K562 (cell line): ENCODE data around the gene SGMS1. TPM values are rescaled to one million over a fixed set of nuclear protein-coding genes. Genes with fewer than 3 reads are reported as not detected.

Source experiments
- BCOR ChIP-seq: fragments of 450-650 bp; IDR thresholded peaks from 2 replicates; pipeline ENCODE4 v1.6.1; 2016
- CC2D1A ChIP-seq: fragments of 450-650 bp; IDR thresholded peaks from 2 replicates; pipeline ENCODE4 v1.6.1; 2017; ENCODE audit warnings: mild to moderate bottlenecking
- DACH1 ChIP-seq: fragments of 450-650 bp; IDR thresholded peaks from 2 replicates; pipeline ENCODE4 v1.6.1; 2018; ENCODE audit not compliant: partially characterized antibody
- MTA2 ChIP-seq: fragments of 450-650 bp; IDR thresholded peaks from 2 replicates; pipeline ENCODE4 v1.6.1; 2016; ENCODE audit warnings: low read depth
- POLR2AphosphoS2 ChIP-seq: IDR thresholded peaks from 2 replicates; pipeline ENCODE4 v1.6.1; 2012; ENCODE audit warnings: low read length, improper control_type of control experiment
- POLR3A ChIP-seq: IDR thresholded peaks from 2 replicates; pipeline ENCODE4 v1.6.1; 2011; ENCODE audit warnings: borderline replicate concordance, mild to moderate bottlenecking, moderate library complexity; ENCODE audit not compliant: insufficient read length, insufficient read depth; ENCODE audit errors: extremely low read depth
- RFX7 ChIP-seq: fragments of 250-450 bp; sonication (Bioruptor Pico); IDR thresholded peaks from 2 replicates; pipeline ENCODE4 v1.5.1; 2021; ENCODE audit warnings: mild to moderate bottlenecking
- THRA ChIP-seq: fragments of 450-650 bp; IDR thresholded peaks from 2 replicates; pipeline ENCODE4 v1.6.1; 2017; ENCODE audit warnings: mild to moderate bottlenecking, moderate library complexity
- ZBTB17 ChIP-seq: fragments of 450-650 bp; formaldehyde crosslinking; IDR thresholded peaks from 2 replicates; pipeline ENCODE4 v1.4.0; 2020; ENCODE audit warnings: mild to moderate bottlenecking
- ZBTB8A ChIP-seq: fragments of 450-650 bp; IDR thresholded peaks from 2 replicates; pipeline ENCODE4 v1.6.1; 2018; ENCODE audit warnings: mild to moderate bottlenecking, moderate library complexity; ENCODE audit not compliant: partially characterized antibody
- ZC3H8 ChIP-seq: fragments of 450-650 bp; IDR thresholded peaks from 2 replicates; pipeline ENCODE4 v1.6.1; 2017
- ZNF121 ChIP-seq: sonication (generic); formaldehyde crosslinking; conservative IDR thresholded peaks from 2 replicates; pipeline ENCODE4 v1.8.0; 2022; ENCODE audit warnings: missing genetic modification reagents
- ZNF592 ChIP-seq: fragments of 450-650 bp; IDR thresholded peaks from 2 replicates; pipeline ENCODE4 v1.6.1; 2017; ENCODE audit warnings: antibody characterized with exemption, mild to moderate bottlenecking
- polyA plus RNA-seq, 8 experiments: library from polyadenylated mRNA; depleted of rRNA in 4 of 8; stranded (reverse) in 5 of 8; unstranded in 3 of 8; fragments of >200 nt; fragmentation: Nextera tagmentation in 2 of 8; fragmentation: Illumina TruSeq in 1 of 8; extraction: Ambion mirVana in 2 of 8; extraction: Trizol in 1 of 8; gene quantifications; 2 replicates each; pipeline versions ENCODE4 v1.2.1 to v1.2.3, GENCODE V29; 2011 to 2014; ENCODE audit warnings: inconsistent platforms in 1 of 8, missing spikeins in 1 of 8
- total RNA-seq, 7 experiments: library from RNA; depleted of rRNA in 6 of 7; stranded (reverse); fragments of >200 nt in 6 of 7; fragmentation: Illumina TruSeq in 2 of 7; extraction: Trizol in 2 of 7; gene quantifications; 2 replicates each; pipeline versions ENCODE4 v1.2.1 to v1.2.3, GENCODE V29; 2011 to 2021; ENCODE audit warnings: low replicate concordance in 1 of 7
- TF ChIP-seq, protein P1 (sequence below): fragments of 450-650 bp; conservative IDR thresholded peaks from 2 replicates; pipeline ENCODE4 v1.6.1; 2016; ENCODE audit warnings: missing genetic modification characterization, low read depth, mild to moderate bottlenecking, control low read depth, missing compliant biosample characterization
- TF ChIP-seq, protein P2 (sequence below): fragments of 250-450 bp; sonication (Bioruptor Pico); IDR thresholded peaks from 2 replicates; pipeline ENCODE4 v1.4.0; 2020

SGMS1 gene
- total and polyA plus RNA-seq, 9 of the 15 experiments (the other 6 are each of a cell fraction or from before 2014, with no cell fraction given): 22.6 to 232 (median 82.2) TPM

DNA sequence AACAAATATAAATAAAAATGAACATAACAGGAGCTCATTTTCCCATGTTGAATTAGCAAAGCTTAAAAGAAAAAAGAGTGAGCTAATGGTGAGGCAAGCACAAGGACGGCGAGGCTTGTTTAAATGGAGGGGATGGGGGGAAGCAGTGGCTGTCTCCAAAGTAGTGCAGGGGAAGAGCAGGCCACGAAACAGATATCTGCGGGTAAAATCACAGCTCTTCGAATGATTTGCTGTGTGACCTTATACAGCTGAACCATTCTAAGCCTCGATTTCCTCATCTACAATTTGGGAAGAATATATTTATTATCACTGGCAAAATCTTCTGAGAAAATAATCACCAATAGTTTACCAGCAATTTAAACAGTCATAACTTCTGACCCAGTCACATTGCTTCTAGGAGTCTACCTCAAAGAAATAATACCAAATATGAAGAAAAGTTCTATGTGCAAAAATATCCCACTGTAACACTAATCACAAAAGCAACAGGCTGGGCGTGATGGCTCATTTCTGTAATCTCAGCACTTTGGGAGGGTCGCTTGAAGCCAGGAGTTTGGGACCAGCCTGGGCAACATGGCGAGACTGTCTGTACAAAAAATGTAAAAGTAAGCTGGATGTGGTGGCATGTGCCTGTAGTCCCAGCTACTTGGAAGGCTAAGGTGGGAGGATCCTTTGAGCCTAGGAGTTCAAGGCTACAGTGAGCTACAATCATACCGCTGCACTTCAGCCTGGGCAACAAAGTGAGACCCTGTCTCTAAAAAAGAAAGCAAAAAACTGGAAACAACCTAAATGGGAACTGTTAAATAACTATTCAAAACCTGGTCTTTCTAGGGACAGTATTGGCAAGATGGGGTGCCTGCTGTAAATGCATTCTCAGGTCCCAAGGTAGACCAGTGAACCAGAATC, 309.3 kb downstream of the SGMS1 start (continued):
- TF ChIP-seq THRA: no peak
- TF ChIP-seq DACH1: no peak
- no peak for TF ChIP-seq ZBTB8A
- TF ChIP-seq, protein P1, sequence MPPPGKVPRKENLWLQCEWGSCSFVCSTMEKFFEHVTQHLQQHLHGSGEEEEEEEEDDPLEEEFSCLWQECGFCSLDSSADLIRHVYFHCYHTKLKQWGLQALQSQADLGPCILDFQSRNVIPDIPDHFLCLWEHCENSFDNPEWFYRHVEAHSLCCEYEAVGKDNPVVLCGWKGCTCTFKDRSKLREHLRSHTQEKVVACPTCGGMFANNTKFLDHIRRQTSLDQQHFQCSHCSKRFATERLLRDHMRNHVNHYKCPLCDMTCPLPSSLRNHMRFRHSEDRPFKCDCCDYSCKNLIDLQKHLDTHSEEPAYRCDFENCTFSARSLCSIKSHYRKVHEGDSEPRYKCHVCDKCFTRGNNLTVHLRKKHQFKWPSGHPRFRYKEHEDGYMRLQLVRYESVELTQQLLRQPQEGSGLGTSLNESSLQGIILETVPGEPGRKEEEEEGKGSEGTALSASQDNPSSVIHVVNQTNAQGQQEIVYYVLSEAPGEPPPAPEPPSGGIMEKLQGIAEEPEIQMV (tag): no peak
- no peak for TF ChIP-seq MTA2
- 0 out of 2 replicates have a peak, but pooled peaks have one; percentile 12 for TF ChIP-seq RFX7 (CRISPR knock-in tag)
- no peak for TF ChIP-seq ZBTB17
- TF ChIP-seq, protein P2, sequence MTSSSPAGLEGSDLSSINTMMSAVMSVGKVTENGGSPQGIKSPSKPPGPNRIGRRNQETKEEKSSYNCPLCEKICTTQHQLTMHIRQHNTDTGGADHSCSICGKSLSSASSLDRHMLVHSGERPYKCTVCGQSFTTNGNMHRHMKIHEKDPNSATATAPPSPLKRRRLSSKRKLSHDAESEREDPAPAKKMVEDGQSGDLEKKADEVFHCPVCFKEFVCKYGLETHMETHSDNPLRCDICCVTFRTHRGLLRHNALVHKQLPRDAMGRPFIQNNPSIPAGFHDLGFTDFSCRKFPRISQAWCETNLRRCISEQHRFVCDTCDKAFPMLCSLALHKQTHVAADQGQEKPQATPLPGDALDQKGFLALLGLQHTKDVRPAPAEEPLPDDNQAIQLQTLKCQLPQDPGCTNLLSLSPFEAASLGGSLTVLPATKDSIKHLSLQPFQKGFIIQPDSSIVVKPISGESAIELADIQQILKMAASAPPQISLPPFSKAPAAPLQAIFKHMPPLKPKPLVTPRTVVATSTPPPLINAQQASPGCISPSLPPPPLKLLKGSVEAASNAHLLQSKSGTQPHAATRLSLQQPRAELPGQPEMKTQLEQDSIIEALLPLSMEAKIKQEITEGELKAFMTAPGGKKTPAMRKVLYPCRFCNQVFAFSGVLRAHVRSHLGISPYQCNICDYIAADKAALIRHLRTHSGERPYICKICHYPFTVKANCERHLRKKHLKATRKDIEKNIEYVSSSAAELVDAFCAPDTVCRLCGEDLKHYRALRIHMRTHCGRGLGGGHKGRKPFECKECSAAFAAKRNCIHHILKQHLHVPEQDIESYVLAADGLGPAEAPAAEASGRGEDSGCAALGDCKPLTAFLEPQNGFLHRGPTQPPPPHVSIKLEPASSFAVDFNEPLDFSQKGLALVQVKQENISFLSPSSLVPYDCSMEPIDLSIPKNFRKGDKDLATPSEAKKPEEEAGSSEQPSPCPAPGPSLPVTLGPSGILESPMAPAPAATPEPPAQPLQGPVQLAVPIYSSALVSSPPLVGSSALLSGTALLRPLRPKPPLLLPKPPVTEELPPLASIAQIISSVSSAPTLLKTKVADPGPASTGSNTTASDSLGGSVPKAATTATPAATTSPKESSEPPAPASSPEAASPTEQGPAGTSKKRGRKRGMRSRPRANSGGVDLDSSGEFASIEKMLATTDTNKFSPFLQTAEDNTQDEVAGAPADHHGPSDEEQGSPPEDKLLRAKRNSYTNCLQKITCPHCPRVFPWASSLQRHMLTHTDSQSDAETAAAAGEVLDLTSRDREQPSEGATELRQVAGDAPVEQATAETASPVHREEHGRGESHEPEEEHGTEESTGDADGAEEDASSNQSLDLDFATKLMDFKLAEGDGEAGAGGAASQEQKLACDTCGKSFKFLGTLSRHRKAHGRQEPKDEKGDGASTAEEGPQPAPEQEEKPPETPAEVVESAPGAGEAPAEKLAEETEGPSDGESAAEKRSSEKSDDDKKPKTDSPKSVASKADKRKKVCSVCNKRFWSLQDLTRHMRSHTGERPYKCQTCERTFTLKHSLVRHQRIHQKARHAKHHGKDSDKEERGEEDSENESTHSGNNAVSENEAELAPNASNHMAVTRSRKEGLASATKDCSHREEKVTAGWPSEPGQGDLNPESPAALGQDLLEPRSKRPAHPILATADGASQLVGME (CRISPR knock-in tag): no peak
- TF ChIP-seq BCOR: peak; percentile 44; the same call in 1 of the 2 replicates
- TF ChIP-seq CC2D1A: no peak
- TF ChIP-seq ZNF121 (CRISPR knock-in tag): peak; percentile 51; the same call in 1 of the 2 replicates
- peak; percentile 70 for TF ChIP-seq ZNF592
- TF ChIP-seq POLR3A: no peak
- no peak for TF ChIP-seq ZC3H8
- TF ChIP-seq POLR2AphosphoS2: no peak
